Stimulated activated CD4-positive, alpha-beta T cell treated with anti-CD3 and anti-CD28 coated beads, TNF-alpha, amount 100 ng/mL, for 48 hours (primary cell): ENCODE data around the gene OR52L1.
"Not testable (repeated sequence)": the region's sequence is repeated elsewhere in the genome, so short reads cannot be mapped to it uniquely, and the experiment has no call there.

Source experiments
- DNase-seq, 3 donors: peaks; one replicate each; pipeline ENCODE4 v3.0.0-alpha.2; 2020; ENCODE audit warnings: low read depth in 3 of 3

OR52L1 gene

GRCh38 chr11:5986885-5987284 lies at the start of gene OR52L1:
Gene OR52L1, minus strand, starts transcription at chr11:5986985. Its CDS starts 55 bp downstream, at chr11:5986930.
- no peak for DNase-seq

DNA sequence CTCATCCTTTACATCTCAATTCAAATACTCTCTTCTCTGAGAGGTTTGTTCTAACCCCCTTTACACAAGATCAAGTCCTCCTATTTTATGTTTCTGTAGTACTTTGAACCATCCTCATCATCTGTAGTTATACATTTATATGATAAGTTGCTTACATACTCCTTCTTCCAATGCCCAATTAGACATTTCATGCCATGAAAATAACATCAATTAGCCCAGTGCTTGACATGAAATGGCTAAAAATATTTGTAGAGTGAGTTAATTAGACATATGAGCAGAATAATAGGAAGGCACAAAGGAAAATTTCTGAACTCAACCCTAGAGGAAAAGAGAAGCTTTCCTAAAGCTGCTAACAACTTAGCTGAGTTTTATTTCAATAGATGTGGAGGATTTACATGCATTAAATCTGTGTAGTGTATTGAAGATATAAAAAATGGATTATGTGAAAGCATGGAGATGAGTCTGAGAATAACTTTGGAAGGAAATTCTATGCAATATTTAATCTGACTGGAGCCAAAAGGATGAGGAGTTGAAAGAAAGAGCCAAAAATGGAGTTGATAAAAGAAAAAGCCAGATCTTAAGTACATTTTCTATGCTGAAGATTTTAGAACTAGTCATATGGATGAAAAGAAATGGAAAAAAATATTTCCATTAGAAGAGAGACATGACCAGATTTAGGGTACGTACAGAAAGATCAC lies 44.1 kb upstream of the OR52L1 start, which contains the start of gene OR56A1:
Gene OR56A1 (minus strand): TSS at position 51 of the 698 bp plus-strand sequence. CDS start 3,066 bp downstream, outside the sequence.
- DNase-seq, result no peak

GRCh38 chr11:6027501-6027900 lies 40.7 kb upstream of the OR52L1 start:
- DNase-seq, result no peak

DNA sequence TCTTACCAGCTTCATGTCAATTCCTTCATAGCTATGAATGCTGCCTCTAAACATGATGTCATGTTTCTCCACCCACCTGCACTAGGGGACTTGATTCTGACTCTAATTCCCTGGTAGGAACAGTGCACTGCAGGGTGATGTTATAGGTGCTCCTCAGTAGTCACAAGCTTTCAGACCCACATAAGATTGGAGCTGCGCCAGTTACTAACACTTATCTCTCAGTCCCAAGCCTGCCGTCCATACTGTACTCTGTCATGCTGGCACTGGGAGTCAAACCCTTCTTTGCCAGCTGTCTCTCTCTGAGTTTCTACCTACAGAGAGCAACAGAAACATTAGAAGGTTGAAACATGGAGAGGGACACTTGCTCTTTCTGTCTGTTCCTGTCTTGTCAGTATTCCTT lies 38.3 kb upstream of the OR52L1 start:
- no peak for DNase-seq

DNA sequence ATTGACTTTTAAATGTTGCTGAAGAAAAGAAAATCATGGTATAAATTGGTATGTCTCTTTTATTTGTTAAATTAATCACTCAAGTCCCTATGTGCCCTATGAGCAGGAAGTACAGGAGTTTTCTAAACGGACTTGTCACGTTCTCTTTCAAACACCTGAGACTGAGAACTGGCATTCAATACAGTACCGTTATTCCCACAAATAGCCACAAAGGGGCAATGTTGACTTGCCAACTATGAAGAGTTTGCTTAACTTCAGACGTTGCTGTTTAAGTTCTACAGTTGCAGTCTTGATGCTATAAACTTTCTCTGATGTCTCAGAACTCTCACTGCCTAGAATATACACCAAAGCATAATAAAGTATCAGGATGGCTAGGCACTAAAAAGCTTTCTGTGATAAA lies 36.2 kb upstream of the OR52L1 start:
- DNase-seq, result no peak

DNA sequence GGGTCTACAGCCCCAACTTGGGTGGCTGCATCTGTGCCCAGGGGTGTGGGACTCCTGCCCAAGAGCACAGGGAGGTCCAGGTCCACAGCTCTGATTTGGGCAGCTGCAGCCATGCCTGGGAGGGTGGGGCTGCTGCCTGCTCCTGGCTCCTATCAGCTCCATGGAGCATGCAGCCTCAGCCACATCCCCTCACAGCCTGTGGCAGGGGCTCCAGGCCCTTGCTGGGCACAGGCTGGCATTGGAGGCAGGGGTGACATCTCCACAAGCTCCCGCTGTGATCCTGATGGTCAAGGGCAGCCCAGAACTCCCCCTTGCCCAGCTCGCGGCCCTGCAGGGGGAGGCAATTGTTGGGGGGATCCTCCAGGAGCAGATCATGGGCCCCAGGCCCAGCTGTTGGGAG lies 26.3 kb upstream of the OR52L1 start:
- DNase-seq, result no peak

- DNase-seq, result no peak
These were observed 25.4 kb upstream of the OR52L1 start for GRCh38 chr11:6012035-6012668.

DNA sequence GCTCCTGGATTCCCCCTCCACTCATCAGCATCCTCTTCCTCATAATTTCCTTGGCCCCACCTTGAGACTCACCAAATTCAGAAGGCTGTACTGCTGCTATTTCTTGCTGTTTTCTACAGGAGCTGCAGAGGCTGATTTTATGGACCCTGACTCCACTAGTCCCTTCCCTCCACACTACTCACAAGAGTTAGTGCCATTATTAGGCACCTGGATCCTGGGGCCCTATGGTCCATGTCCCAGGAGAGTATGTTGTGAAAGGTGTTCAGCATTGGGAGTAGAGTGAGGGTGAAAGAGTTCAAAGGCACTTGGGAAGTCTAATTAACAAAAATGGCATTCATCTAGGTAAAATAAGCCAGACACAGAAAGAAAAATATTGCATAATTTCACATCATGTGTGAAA lies 20.1 kb upstream of the OR52L1 start, which contains the start of gene OR56A4:
Gene OR56A4 (minus strand): TSS at position 101 of the 400 bp plus-strand sequence. CDS start 3,954 bp downstream, outside the sequence.
- no peak for DNase-seq

DNA sequence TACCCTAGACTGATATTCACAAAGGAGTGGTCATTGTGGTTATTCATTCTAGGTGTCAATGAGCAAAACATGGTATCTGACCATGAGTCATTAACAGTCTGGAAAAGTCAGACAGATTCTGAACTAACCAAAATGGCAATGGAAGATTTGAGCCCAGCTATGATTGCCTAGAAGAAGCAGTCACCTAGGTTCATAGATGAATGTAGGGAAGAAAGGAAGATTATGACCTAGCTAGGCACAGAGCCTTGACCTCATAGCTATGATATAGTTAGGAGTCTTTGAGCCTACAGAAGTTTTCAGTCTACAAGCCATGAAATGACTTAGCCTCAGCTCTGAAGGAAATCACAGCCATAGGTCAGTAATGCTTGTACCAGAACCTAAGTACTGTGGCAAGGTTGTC lies 19.6 kb upstream of the OR52L1 start:
- no peak for DNase-seq

DNA sequence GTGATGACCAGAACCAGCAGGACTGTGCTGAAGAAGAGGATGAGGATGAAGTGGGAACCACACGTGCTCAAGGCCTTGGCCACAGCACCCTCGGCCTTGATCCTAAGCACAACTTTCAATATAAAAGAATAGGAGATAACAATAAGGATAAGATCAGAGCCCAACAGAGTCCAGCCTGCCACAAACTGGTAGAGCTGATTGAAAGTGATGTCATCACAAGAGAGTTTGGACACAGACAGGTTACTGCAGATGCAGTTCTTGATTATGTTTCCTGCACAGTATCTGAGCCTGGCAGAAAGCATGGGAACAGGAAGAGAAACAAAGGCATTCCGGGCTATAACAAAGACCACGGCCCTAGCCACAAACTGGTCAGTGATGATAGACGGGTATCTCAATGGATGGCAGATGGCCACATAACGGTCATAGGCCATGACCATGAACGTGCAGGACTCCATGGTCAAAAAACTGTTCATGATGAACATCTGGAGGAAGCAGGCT lies 15.5 kb upstream of the OR52L1 start:
- DNase-seq, result no peak

DNA sequence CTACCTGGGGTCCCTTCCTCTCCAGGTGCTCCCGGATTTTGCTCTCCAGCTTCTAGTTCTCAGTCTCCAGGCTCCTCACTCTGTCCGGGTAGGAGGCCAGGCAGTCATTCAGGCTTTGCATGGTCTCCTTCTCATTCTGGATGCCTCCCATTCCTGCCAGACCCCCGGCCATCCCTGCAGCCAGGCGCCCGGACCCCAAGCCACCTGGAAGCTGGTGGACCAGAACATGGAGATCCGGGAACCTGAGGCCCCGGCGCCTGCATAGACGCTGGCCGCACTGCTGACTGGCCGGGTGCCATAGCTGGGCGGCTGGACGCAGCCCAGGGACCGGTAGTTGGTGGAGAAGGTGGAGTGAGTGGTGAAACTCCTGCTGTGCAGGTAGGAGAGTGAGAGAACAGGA lies 8.0 kb upstream of the OR52L1 start:
- DNase-seq, result no peak

- DNase-seq, result no peak
These were observed 5.9 kb upstream of the OR52L1 start for GRCh38 chr11:5992604-5993251.

DNA sequence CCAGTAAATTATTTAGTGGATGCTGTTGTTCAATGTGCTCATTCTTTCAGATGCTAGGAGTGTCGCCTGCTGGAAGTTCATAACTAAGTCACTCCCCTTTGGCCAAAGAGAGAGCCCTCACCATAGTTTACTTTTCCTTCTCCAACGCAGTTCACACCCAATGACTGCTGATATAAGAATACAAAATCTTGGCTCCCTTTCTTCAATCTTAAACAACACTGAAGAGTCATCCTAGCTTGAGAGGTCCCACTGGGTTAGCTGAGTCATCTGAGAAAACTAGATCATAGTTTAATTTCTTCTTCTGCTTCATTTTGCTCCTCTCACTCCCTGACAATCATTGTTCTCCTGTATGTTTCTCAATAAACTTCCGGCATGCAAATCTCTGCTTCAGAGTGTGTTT lies 5.4 kb upstream of the OR52L1 start:
- DNase-seq, result no peak

DNA sequence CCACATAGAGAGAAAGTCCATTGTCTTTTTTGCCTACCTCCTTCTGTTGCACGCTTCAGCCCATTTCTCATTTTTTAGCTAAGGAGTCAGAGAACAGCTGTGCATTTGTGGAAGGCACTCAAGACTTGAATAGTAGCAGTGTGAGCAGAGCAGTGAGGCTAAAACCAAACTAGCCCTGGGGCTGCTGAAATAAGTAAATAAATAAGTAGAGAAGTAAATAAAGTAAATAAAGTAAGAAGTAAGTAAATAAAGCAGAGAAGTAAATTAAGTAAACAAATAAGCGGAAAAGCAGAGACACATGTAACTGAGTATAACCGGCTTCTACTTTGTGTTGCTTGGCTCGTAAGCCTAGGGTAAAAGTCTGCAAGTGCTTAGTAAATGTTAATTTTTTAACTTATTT lies 2.4 kb upstream of the OR52L1 start:
- no peak for DNase-seq

GRCh38 chr11:5983443-5983842 lies 3.3 kb downstream of the OR52L1 start:
- DNase-seq, result no peak

- no peak for DNase-seq
These were observed 13.3 kb downstream of the OR52L1 start for GRCh38 chr11:5973530-5973929.

- no peak for DNase-seq
These were observed 18.4 kb downstream of the OR52L1 start, which contains the start of gene OR56A5 for GRCh38 chr11:5968394-5968793. Gene OR56A5, minus strand, starts transcription at chr11:5968494. Its CDS starts 0 bp downstream, at chr11:5968494.

- no peak for DNase-seq
These were observed 19.1 kb downstream of the OR52L1 start for GRCh38 chr11:5967708-5968107.

DNA sequence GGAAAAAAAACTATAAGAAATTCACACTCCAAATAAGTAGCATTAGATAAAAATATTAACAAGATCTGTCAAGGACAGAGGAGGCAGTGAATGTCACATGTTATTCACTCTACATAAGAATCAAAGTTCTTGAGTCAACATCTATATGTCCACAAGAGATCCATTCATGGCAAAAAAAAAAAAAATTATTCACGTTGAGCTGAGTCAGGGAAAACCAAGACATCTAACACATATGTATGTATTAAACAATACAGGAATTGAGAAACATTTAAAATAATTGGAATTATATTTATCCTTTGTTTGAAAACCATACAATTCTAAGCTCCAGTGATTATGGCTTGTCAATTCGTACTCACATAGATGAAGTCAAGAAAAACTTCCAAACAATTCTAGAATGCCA lies 19.8 kb downstream of the OR52L1 start:
- DNase-seq, result no peak

DNA sequence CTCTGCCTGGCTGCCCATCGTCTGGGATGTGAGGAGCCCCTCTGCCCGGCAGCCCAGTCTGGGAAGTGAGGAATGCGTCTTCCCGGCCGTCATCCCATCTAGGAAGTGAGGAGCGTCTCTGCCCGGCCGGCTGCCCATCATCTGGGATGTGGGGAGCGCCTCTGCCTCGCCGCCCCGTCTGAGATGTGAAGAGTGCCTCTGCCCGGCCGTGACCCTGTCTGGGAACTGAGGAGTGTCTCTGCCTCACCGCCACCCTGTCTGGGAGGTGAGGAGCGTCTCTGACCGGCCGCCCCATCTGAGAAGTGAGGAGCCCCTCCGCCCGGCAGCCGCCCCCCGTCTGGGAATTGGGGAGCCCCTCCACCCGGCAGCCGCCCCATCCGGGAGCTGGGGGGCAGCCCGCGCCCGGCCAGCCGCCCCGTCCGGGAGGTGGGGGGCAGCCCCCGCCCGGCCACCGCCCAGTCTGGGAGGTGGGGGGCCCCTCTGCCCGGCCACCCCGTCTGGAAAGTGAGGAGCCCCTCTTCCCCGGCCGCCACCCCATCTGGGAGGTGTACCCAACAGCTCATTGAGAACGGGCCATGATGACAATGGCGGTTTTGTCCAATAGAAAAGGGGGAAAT lies 26.0 kb downstream of the OR52L1 start:
- DNase-seq, result not testable (repeated sequence)

DNA sequence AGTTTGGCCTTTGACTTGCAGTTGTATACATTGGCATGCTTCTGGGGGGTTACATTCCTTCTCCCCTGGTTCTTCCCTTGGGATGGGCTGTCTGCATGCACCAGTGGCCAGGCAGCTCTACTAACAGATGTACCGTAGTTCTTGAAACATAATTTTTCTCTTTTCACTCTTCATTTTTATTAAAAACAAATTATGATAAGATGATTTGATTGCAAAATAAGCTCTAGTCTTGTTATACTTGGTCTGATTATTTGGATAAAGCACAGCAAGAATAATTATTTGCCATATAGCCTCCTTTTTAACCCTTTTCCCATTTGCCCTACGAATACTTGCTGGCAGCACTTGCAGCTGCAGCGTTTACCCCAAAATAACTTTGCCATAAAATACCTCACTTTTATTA lies 31.2 kb downstream of the OR52L1 start:
- no peak for DNase-seq

DNA sequence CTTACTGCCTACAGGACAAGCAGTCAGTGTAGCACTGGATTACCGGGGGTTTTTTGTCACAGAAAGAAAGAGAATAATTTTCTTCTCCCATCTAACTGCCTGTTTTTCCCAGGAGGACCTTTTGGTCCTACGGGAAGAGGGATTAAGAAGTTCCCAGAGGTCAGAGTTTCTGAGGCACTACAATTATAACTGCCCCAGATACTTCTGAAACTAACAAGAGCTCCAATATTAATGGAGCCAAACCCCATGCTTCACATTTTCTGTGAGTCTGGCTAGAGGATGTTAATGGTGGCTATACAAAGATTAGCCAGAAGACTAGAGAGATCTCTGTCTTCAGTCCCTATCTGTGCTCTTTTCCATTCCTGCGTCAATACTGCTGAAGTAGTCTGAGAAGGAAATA lies 44.8 kb downstream of the OR52L1 start, which contains the start of gene OR56A3:
Gene OR56A3 (plus strand): TSS at position 301 of the 400 bp plus-strand sequence. CDS start 5,096 bp downstream, outside the sequence.
- DNase-seq, result no peak
